Activated naive CD4-positive, alpha-beta T cell (primary cell): ENCODE measurements around the gene SERPINA4.
"Not testable (repeated sequence)": the region's sequence is repeated elsewhere in the genome, so short reads cannot be mapped to it uniquely, and the experiment has no call there.

Experiments used
- DNase-seq, 4 experiments: peaks; one replicate each; lab custom pipeline; 2025; lab: John Stamatoyannopoulos, UW

Gene SERPINA4

GRCh38 chr14:94592457-94592856 lies 31.2 kb downstream of the SERPINA4 start:
- DNase-seq, result no peak

- DNase-seq, result no peak
These were observed 32.1 kb downstream of the SERPINA4 start for GRCh38 chr14:94593376-94593748.

- DNase-seq, result no peak
These were observed 32.6 kb downstream of the SERPINA4 start for GRCh38 chr14:94593749-94594431.

- DNase-seq, result no peak
These were observed 33.2 kb downstream of the SERPINA4 start for GRCh38 chr14:94594441-94594840.

GRCh38 chr14:94595912-94596311 lies 34.7 kb downstream of the SERPINA4 start:
- DNase-seq, result no peak

- no peak for DNase-seq
These were observed 35.1 kb downstream of the SERPINA4 start for GRCh38 chr14:94596361-94596760.

GRCh38 chr14:94597788-94598187 lies 36.5 kb downstream of the SERPINA4 start:
- no peak for DNase-seq

GRCh38 chr14:94598506-94598815 lies 37.2 kb downstream of the SERPINA4 start:
- DNase-seq, result no peak

GRCh38 chr14:94598816-94599655 lies 37.8 kb downstream of the SERPINA4 start:
- DNase-seq, result no peak

GRCh38 chr14:94599656-94600004 lies 38.4 kb downstream of the SERPINA4 start:
- DNase-seq, result no peak

GRCh38 chr14:94600148-94600545 lies 38.9 kb downstream of the SERPINA4 start:
- DNase-seq, result no peak

- DNase-seq, result no peak
These were observed 40.7 kb downstream of the SERPINA4 start for GRCh38 chr14:94601884-94602391.

- DNase-seq, result no peak
These were observed 41.5 kb downstream of the SERPINA4 start for GRCh38 chr14:94602722-94603121.

GRCh38 chr14:94605361-94605760 lies 44.1 kb downstream of the SERPINA4 start:
- DNase-seq, result no peak

- DNase-seq, result not testable (repeated sequence)
These were observed 47.7 kb downstream of the SERPINA4 start for GRCh38 chr14:94608966-94609365.

- DNase-seq, result no peak
These were observed 49.9 kb downstream of the SERPINA4 start for GRCh38 chr14:94611179-94611578.

GRCh38 chr14:94612174-94612573 lies 50.9 kb downstream of the SERPINA4 start, which contains the start of gene SERPINA3:
SERPINA3 (plus strand) TSS chr14:94612391; CDS start chr14:94614442, 2,051 bp downstream.
- no peak for DNase-seq

GRCh38 chr14:94612580-94613554 lies 51.6 kb downstream of the SERPINA4 start:
- no peak for DNase-seq

GRCh38 chr14:94613720-94614644 lies 52.7 kb downstream of the SERPINA4 start:
- DNase-seq, result no peak

- no peak for DNase-seq
These were observed 53.6 kb downstream of the SERPINA4 start for GRCh38 chr14:94614802-94615201.

GRCh38 chr14:94615254-94615653 lies 54.0 kb downstream of the SERPINA4 start:
- DNase-seq, result no peak
